A204.1 (cell line): Measurements from ENCODE around the gene ZFP14.
A peak's percentile ranks its signal among the peaks of the same experiment; 100 is the strongest.

ENCODE experiments used
- FAIRE-seq: peaks from 2 replicates; lab custom pipeline; 2012; peaks lifted over from hg19 to GRCh38; lab: Jason Lieb, UNC

The ZFP14 gene

GRCh38 chr19:36378625-36379509, at the start of gene ZFP14:
TSS of gene ZFP14 (minus strand) at chr19:36379201. CDS start at chr19:36367892, 11,309 bp downstream.
- peak; percentile 44 for FAIRE-seq

- FAIRE-seq = no peak
These were observed 44.9 kb upstream of the ZFP14 start for GRCh38 chr19:36423925-36424324.

DNA sequence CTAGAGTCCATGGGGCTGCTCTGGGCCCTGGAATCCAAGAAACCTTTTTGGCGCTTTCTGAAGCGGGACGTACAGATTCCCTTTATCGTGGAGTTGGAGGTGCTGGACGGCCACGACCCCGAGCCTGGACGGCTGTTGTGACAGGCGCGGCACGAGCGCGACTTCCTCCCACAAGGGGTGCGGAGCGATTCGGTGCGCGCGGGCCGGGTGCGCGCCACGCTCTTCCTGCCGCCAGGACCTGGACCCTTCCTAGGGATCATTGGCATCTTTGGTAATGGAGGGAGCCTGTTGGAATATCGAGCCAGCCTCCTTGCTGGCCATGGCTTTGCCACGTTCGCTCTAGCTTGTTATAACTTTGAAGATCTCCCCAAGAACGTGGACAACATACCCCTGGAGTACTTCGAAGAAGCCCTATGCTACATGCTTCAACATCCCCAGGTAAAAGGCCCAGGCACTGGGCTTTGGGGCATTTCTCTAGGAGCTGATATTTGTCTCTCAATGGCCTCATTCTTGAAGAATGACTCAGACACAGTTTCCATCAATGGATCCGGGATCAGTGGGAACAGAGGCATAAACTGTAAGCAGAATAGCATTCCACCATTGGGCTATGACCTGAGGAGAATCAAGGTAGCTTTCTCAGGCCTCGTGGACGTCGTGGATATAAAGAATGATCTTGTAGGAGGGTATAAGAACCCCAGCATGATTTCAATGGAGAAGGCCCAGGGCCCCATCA, 42.9 kb upstream of the ZFP14 start:
- no peak for FAIRE-seq

- FAIRE-seq = no peak
These were observed 42.2 kb upstream of the ZFP14 start for GRCh38 chr19:36420961-36421748.

GRCh38 chr19:36418287-36419001, 39.4 kb upstream of the ZFP14 start, which contains the start of gene ZFP82:
TSS of gene ZFP82 (minus strand) at chr19:36418644. CDS start at chr19:36409789, 8,855 bp downstream.
- no peak for FAIRE-seq

DNA sequence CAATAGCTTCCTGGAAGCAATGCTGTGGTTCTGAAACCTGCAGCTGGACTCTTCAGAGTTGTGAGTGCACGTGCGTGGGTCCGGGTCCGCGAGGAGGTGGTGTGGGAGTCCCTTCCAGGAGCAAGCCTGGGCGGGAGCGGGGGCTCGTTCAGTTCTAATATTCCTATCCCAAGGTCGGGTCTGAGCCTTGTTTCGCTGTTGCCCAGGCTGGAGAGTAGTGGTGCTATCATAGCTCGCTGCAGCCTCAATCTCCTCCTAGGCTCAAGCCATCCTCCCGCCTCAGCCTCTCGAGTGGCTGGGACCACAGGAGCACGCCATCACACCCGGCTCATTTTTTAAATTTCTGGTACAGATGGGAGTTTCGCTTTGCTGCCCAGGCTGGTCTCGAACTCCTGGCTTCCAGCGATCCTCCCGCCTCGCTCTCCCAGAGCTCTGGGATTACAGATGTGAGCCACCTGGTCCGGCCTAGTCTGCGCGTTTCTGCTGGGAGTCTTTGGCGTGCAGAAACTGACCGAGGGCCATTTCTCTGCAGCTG, 38.8 kb upstream of the ZFP14 start:
- no peak for FAIRE-seq

DNA sequence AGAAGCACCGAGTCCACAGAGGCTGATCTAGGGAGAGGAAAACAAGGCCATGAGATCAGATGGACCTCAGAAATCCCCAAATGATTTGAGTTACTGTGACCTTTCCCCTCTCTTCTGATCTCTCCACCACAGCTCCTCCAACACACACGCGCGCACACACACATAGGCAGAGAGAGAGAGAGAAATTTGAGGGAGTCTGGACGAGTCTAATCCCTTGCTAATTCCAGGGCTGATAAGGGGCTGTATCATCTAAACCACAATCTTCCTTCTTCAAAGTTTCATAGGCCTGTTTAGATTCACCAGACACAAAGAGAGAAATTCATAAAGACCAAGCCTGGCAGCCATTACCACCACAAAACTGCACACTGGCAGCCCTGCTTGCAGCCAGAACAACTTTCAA, 30.8 kb upstream of the ZFP14 start:
- FAIRE-seq = no peak

DNA sequence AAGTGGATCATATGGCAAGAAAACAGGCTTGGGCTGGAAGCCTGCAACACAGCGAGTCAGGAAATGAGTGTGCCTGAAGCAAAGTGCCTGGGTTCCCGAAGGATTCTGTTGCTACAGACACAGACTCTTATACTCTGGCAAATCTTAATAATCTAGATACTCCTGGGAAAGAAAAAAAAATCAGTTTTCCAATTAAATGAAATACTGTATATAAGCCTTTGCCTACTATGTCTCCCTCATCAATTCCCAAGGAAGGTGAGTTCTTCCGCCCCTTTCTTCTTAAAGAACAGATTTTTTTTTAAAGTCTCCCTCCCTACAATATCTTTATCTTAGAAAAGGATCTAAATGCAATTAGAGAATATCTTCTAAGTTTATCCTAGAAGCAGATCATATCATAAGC, 29.1 kb upstream of the ZFP14 start:
- no peak for FAIRE-seq

DNA sequence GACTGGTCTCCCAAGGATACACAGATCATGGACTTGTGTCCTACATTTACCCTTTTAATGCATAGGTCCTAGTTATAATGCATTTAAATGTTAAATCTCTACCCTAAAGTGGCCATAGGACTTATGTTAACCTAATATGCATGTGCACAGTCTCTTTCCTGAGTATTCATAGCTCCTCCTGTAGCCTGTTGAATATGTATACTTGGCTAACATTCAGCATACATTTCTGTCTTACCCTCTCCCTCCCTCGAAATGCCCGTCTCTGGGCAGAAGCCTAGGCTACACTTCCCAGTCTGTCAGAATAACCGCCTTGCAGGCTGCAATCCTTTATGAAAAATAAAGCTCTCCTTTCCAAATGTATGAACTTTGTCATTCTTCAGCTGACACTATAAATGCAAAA, 25.5 kb upstream of the ZFP14 start:
- no peak for FAIRE-seq

DNA sequence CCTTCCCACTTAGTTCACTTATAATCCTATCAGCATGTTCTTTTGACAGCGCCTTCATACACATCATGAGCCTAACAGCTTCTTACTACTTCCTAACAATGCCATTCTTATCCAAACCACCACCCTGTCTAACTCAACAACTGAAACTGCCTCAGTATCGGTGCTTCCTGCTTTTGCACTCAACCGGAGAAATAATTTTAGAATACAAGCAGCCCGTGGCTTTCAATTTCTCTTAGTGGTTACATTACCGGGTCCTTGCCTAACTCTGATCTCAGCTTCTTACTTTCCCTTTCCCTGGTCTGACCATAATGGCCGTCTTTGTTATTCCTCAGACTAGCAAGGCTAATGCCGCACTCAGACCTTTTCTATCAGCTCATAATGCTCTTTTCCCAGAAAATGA, 22.5 kb upstream of the ZFP14 start:
- no peak for FAIRE-seq

GRCh38 chr19:36398571-36398970, 19.6 kb upstream of the ZFP14 start:
- FAIRE-seq = no peak

DNA sequence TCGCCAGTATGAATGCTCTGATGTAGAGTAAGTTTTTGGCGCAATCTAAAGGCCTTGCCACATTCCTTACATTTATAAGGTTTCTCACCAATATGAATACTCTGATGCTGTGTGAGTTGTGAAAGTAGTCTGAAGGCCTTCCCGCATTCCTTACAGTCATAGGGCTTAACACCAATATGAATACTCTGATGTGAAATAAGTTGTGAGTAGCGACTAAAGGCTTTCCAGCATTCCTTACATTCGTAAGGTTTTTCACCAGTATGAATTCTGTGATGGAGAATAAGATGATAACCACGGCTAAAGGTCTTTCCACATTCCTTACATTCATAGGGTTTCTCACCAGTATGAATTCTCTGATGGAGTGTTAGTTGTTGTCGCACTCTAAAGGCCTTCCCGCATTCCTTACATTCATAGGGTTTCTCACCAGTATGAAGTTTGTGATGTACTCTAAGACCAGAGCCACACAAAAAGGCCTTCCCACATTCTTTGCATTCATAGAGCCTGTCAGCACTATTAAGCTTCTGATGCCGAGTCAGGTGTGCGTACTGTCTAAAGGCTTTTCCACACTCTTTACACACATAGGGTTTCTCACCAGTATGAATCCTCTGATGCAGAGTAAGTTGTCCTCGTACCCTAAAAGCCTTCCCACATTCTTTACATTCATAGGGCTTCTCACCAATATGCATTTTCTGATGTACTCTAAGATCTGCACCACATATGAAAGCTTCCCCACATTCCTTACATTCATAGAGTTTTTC, 14.1 kb upstream of the ZFP14 start:
- no peak for FAIRE-seq

- no peak for FAIRE-seq
These were observed 464 bp upstream of the ZFP14 start for GRCh38 chr19:36379510-36379819.

- no peak for FAIRE-seq
These were observed 1.3 kb downstream of the ZFP14 start for GRCh38 chr19:36377541-36378178.

DNA sequence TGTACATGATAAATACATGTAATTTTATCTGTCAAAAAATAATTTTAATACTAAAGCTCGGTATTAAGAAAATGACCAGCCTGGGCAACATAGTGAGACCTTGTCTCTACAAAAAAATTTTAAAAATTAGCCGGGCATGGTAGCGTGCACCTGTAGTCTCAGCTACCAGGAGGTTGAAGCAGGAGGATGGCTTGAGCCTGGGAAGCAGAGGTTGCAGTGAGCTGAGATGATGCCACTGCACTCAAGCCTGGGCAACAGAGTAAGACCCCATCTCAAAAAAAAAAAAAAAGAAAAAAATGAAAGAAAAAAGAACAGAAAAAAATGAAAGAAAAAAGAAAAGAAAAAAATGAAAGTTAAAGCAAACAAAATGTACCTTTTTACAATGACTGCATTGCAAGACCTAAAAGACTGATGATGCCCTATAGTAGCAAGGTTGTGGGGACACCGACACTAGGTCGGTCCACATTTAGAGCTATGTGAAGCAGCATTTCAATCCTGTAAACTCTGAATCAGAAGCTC, 5.3 kb downstream of the ZFP14 start:
- no peak for FAIRE-seq

- FAIRE-seq = no peak
These were observed 7.1 kb downstream of the ZFP14 start for GRCh38 chr19:36371886-36372285.

DNA sequence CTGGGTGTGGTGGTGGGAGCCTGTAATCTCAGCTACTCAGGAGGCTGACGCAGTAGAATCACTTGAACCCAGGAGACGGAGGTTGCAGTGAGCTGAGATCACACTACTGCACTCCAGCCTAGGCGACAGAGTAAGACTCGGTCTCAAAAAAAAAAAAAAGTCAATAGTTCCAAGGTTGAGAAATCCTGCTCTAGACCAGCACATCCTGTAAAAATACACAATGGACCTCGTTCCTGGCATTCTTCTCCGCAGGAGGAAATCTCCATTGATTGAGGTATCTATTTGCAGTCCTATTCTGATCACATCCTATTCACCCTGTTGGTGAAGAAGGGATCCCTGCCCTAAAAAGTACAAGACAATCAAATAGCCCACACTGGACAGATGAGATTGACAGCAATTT, 15.2 kb downstream of the ZFP14 start:
- no peak for FAIRE-seq

- no peak for FAIRE-seq
These were observed 38.1 kb downstream of the ZFP14 start for GRCh38 chr19:36340786-36341372.

GRCh38 chr19:36331353-36332228, 47.4 kb downstream of the ZFP14 start:
- no peak for FAIRE-seq
